ENCODE data around the gene SLC38A11.

The SLC38A11 gene

GRCh38 chr2:164915566-164915965 is 39.8 kb downstream of the SLC38A11 start:
- DNase-seq (ENCODE audit: low spot score) = no peak

GRCh38 chr2:164913640-164914350 is 41.5 kb downstream of the SLC38A11 start:
- no peak for DNase-seq (ENCODE audit: low spot score)

GRCh38 chr2:164913011-164913410 is 42.3 kb downstream of the SLC38A11 start:
- DNase-seq (ENCODE audit: low spot score) = no peak

- no peak for DNase-seq (ENCODE audit: low spot score)
Measured at GRCh38 chr2:164911832-164912231, 43.5 kb downstream of the SLC38A11 start.

- no peak for DNase-seq (ENCODE audit: low spot score)
Measured at GRCh38 chr2:164910101-164910899, 45.0 kb downstream of the SLC38A11 start.

- DNase-seq (ENCODE audit: low spot score) = no peak
Measured at GRCh38 chr2:164906947-164907346, 48.4 kb downstream of the SLC38A11 start.

- DNase-seq (ENCODE audit: low spot score) = no peak
Measured at GRCh38 chr2:164905307-164905706, 50.0 kb downstream of the SLC38A11 start.

GRCh38 chr2:164903951-164904350 is 51.4 kb downstream of the SLC38A11 start:
- DNase-seq (ENCODE audit: low spot score) = no peak

GRCh38 chr2:164903204-164903603 is 52.1 kb downstream of the SLC38A11 start:
- DNase-seq (ENCODE audit: low spot score) = no peak

- DNase-seq (ENCODE audit: low spot score) = no peak
Measured at GRCh38 chr2:164899121-164899520, 56.2 kb downstream of the SLC38A11 start.

- no peak for DNase-seq (ENCODE audit: low spot score)
Measured at GRCh38 chr2:164898475-164898874, 56.9 kb downstream of the SLC38A11 start.

GRCh38 chr2:164897469-164898260 is 57.7 kb downstream of the SLC38A11 start:
- no peak for DNase-seq (ENCODE audit: low spot score)

GRCh38 chr2:164896634-164897355 is 58.5 kb downstream of the SLC38A11 start:
- no peak for DNase-seq (ENCODE audit: low spot score)

GRCh38 chr2:164896226-164896625 is 59.1 kb downstream of the SLC38A11 start:
- DNase-seq (ENCODE audit: low spot score) = no peak

GRCh38 chr2:164891460-164891859 is 63.9 kb downstream of the SLC38A11 start:
- DNase-seq (ENCODE audit: low spot score) = no peak

GRCh38 chr2:164890544-164890943 is 64.8 kb downstream of the SLC38A11 start:
- DNase-seq (ENCODE audit: low spot score) = no peak

GRCh38 chr2:164888592-164888991 is 66.7 kb downstream of the SLC38A11 start:
- no peak for DNase-seq (ENCODE audit: low spot score)

- no peak for DNase-seq (ENCODE audit: low spot score)
Measured at GRCh38 chr2:164887434-164888144, 67.7 kb downstream of the SLC38A11 start.

GRCh38 chr2:164882276-164882675 is 73.0 kb downstream of the SLC38A11 start:
- no peak for DNase-seq (ENCODE audit: low spot score)

- DNase-seq (ENCODE audit: low spot score) = no peak
Measured at GRCh38 chr2:164881524-164881923, 73.8 kb downstream of the SLC38A11 start.

- no peak for DNase-seq (ENCODE audit: low spot score)
Measured at GRCh38 chr2:164879901-164880535, 75.3 kb downstream of the SLC38A11 start.
